Ascending aorta (tissue), 2 donors: ENCODE measurements around the gene HSD11B1. TPM values are rescaled to one million over a fixed set of nuclear protein-coding genes. Genes with fewer than 3 reads are reported as not detected.

Experiments used
- DNase-seq, 2 donors: peaks; one replicate each; pipeline ENCODE4 v3.0.0-alpha.2; 2019; ENCODE audit warnings: low spot score in 2 of 2
- H3K27ac ChIP-seq, 2 donors: fragments of 200-600 bp; sonication (generic); one replicate each; pipeline ENCODE4 v1.5.1; 2016 to 2017; ENCODE audit warnings: mild to moderate bottlenecking in 1 of 2
- H3K27me3 ChIP-seq: fragments of 200-600 bp; sonication (generic); one replicate; pipeline ENCODE4 v1.5.1; 2017
- H3K36me3 ChIP-seq, 2 donors: fragments of 200-600 bp; sonication (generic); one replicate each; pipeline ENCODE4 v1.5.1; 2016
- H3K4me1 ChIP-seq, 2 donors: fragments of 200-600 bp; sonication (generic); one replicate each; pipeline ENCODE4 v1.5.1; 2016 to 2017; ENCODE audit warnings: mild to moderate bottlenecking in 1 of 2
- H3K4me3 ChIP-seq, 2 donors: fragments of 200-600 bp; sonication (generic); one replicate each; pipeline ENCODE4 v1.5.1; 2016 to 2017; ENCODE audit warnings: mild to moderate bottlenecking in 1 of 2
- H3K9me3 ChIP-seq, 2 donors: fragments of 200-600 bp; sonication (generic); one replicate each; pipeline ENCODE4 v1.5.1; 2016
- CTCF ChIP-seq, 3 experiments: fragments of 200-600 bp in 2 of 3; fragments of 450-650 bp in 1 of 3; sonication (generic) in 2 of 3; IDR thresholded peaks; one replicate each; pipeline ENCODE4 v1.5.1; 2016 to 2019; ENCODE audit warnings: antibody characterized with exemption in 3 of 3, mild to moderate bottlenecking in 1 of 3, moderate library complexity in 1 of 3
- intact Hi-C: fragments of 100-400 bp; cut with DNase I; formaldehyde crosslinking; loops from one replicate; pipeline ENCODE4 v1.15.1; 2023
- total RNA-seq: library from RNA; depleted of rRNA; stranded (reverse); fragments of >200 nt; gene quantifications from one replicate; pipeline ENCODE4 v1.1.0, GENCODE V29; 2016

Gene HSD11B1
- total RNA-seq, 1 donor from 2014 or later, result 0.32 TPM

- Histone ChIP-seq H3K4me3 (no peak overlapping the region), H3K27ac (no peak overlapping the region), H3K36me3 (no peaks in the 10 kb centered on the region), H3K27me3 (no peaks in the 10 kb centered on the region), H3K4me1 (no peaks in the 10 kb centered on the region), H3K9me3 (no peaks in the 10 kb centered on the region)
- intact Hi-C loops, result no loop called here
- DNase-seq, result no peak
- TF ChIP-seq CTCF (IDR thresholded peaks at IDR 0.05), result no peak
Measured at GRCh38 chr1:209729436-209729835, 24.8 kb downstream of the HSD11B1 start.

- Histone ChIP-seq H3K9me3 (no peaks in the 10 kb centered on the region), H3K36me3 (no peaks in the 10 kb centered on the region), H3K4me1 (no peaks in the 10 kb centered on the region), H3K4me3 (no peak overlapping the region), H3K27ac (no peak overlapping the region), H3K27me3 (no peaks in the 10 kb centered on the region)
- TF ChIP-seq CTCF (IDR thresholded peaks at IDR 0.05), result no peak
- DNase-seq, result no peak
- intact Hi-C loops, result no loop called here
Measured at GRCh38 chr1:209732725-209733124, 28.1 kb downstream of the HSD11B1 start.

- Histone ChIP-seq H3K36me3 (no peaks in the 10 kb centered on the region), H3K4me1 (no peaks in the 10 kb centered on the region), H3K27me3 (no peaks in the 10 kb centered on the region), H3K4me3 (no peak overlapping the region), H3K27ac (no peak overlapping the region), H3K9me3 (no peaks in the 10 kb centered on the region)
- TF ChIP-seq CTCF (IDR thresholded peaks at IDR 0.05), result no peak
- no peak for DNase-seq
- intact Hi-C loops, result no loop called here
Measured at GRCh38 chr1:209733409-209734192, 29.0 kb downstream of the HSD11B1 start.

- no peaks in the 10 kb centered on the region for H3K4me1 ChIP-seq
- DNase-seq, result no peak
- H3K27me3 ChIP-seq, result no peaks in the 10 kb centered on the region
- no peaks in the 10 kb centered on the region for H3K36me3 ChIP-seq
- TF ChIP-seq CTCF (IDR thresholded peaks at IDR 0.05), result no peak
- H3K27ac ChIP-seq, result no peak overlapping the region
- no peaks in the 10 kb centered on the region for H3K9me3 ChIP-seq
- intact Hi-C loops, result no loop called here
- no peak overlapping the region for H3K4me3 ChIP-seq
Measured at GRCh38 chr1:209736490-209737117, 32.0 kb downstream of the HSD11B1 start.

- intact Hi-C loops, result no loop called here
- no peak for DNase-seq
- Histone ChIP-seq H3K4me1 (no peaks in the 10 kb centered on the region), H3K27ac (no peak overlapping the region), H3K4me3 (no peak overlapping the region), H3K27me3 (no peaks in the 10 kb centered on the region), H3K36me3 (no peaks in the 10 kb centered on the region), H3K9me3 (no peaks in the 10 kb centered on the region)
- no peak for TF ChIP-seq CTCF (IDR thresholded peaks at IDR 0.05)
Measured at GRCh38 chr1:209737118-209737505, 32.5 kb downstream of the HSD11B1 start.
